Activated T-cell treated with anti-CD3 and anti-CD28 coated beads for 24 hours (primary cell): ENCODE measurements around the gene WSCD1.

Experiments used
- DNase-seq: peaks from one replicate; pipeline ENCODE4 v3.0.0-alpha.2; 2020; ENCODE audit warnings: low read depth

Gene WSCD1

GRCh38 chr17:6160911-6161855, 91.0 kb downstream of the WSCD1 start:
- DNase-seq, result no peak

GRCh38 chr17:6162216-6162615, 92.0 kb downstream of the WSCD1 start:
- no peak for DNase-seq

- DNase-seq, result no peak
These were observed 92.7 kb downstream of the WSCD1 start for GRCh38 chr17:6162892-6163291.

- no peak for DNase-seq
These were observed 93.6 kb downstream of the WSCD1 start for GRCh38 chr17:6163612-6164333.

- no peak for DNase-seq
These were observed 94.8 kb downstream of the WSCD1 start for GRCh38 chr17:6164996-6165395.

- no peak for DNase-seq
These were observed 95.6 kb downstream of the WSCD1 start for GRCh38 chr17:6165806-6166205.

- no peak for DNase-seq
These were observed 96.5 kb downstream of the WSCD1 start for GRCh38 chr17:6166492-6167179.

- no peak for DNase-seq
These were observed 98.1 kb downstream of the WSCD1 start for GRCh38 chr17:6168296-6168695.

- DNase-seq, result no peak
These were observed 100.2 kb downstream of the WSCD1 start for GRCh38 chr17:6170349-6170748.

GRCh38 chr17:6172642-6173330, 102.6 kb downstream of the WSCD1 start:
- DNase-seq, result no peak

GRCh38 chr17:6173653-6174052, 103.5 kb downstream of the WSCD1 start:
- no peak for DNase-seq
